ENCODE results near the gene OR51D1. TPM values are rescaled to one million over a fixed set of nuclear protein-coding genes. Genes with fewer than 3 reads are reported as not detected.

The OR51D1 gene
- total RNA-seq, 1 experiment from 2014 or later, result not detected

- DNase-seq (no peak), ATAC-seq (no peak)
- no TSS peak for BruUV-seq (replicated peaks)
- no peaks in the 10 kb centered on the region for H3K79me2 ChIP-seq (ENCODE audit: low read length)
- intact Hi-C loops (cut with micrococcal nuclease), result no loop called here
- TF ChIP-seq EZH2phosphoT487 (IDR thresholded peaks at IDR 0.05; ENCODE audit: borderline replicate concordance, low read length), result no peak
- TF ChIP-seq, protein P1, sequence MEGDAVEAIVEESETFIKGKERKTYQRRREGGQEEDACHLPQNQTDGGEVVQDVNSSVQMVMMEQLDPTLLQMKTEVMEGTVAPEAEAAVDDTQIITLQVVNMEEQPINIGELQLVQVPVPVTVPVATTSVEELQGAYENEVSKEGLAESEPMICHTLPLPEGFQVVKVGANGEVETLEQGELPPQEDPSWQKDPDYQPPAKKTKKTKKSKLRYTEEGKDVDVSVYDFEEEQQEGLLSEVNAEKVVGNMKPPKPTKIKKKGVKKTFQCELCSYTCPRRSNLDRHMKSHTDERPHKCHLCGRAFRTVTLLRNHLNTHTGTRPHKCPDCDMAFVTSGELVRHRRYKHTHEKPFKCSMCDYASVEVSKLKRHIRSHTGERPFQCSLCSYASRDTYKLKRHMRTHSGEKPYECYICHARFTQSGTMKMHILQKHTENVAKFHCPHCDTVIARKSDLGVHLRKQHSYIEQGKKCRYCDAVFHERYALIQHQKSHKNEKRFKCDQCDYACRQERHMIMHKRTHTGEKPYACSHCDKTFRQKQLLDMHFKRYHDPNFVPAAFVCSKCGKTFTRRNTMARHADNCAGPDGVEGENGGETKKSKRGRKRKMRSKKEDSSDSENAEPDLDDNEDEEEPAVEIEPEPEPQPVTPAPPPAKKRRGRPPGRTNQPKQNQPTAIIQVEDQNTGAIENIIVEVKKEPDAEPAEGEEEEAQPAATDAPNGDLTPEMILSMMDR (conservative IDR thresholded peaks at IDR 0.05; ENCODE audit: low read depth, low read length), result no peak
- TF ChIP-seq EZH2 (IDR thresholded peaks at IDR 0.05; ENCODE audit: low read length, unreplicated experiment), result no peak
- CTCF ChIA-PET, result no interaction called here
- no peak overlapping the region for H3K4me2 ChIP-seq (ENCODE audit: low read length)
- no peaks in the 10 kb centered on the region for H3F3A ChIP-seq (ENCODE audit: low read length, unreplicated experiment)
- no peaks in the 10 kb centered on the region for H3K9me3 ChIP-seq (ENCODE audit: low read length)
- no peaks in the 10 kb centered on the region for H3K9me2 ChIP-seq (replicated peaks; ENCODE audit: low read length)
- H3K27me3 ChIP-seq (ENCODE audit: low read length), result no peaks in the 10 kb centered on the region
- H4K20me1 ChIP-seq (ENCODE audit: low read length), result no peaks in the 10 kb centered on the region
- H3K27ac ChIP-seq (ENCODE audit: low read length), result no peak overlapping the region
- no peak overlapping the region for H2AFZ ChIP-seq (ENCODE audit: low read length)
- H3K9ac ChIP-seq (ENCODE audit: low read length), result no peak overlapping the region
- no peak overlapping the region for H3K4me3 ChIP-seq (ENCODE audit: low read length)
- H3K4me1 ChIP-seq (ENCODE audit: insufficient read depth, low read length), result no peaks in the 10 kb centered on the region
- H3K36me3 ChIP-seq (ENCODE audit: low read depth, low read length), result no peaks in the 10 kb centered on the region
- POLR2A ChIA-PET (ENCODE audit: unreplicated experiment), result no interaction called here
These were observed 47.5 kb downstream of the OR51D1 start for GRCh38 chr11:4684631-4685285.

Other genes starting within 250 kb of the OR51D1 start
- gene TRIM21, start 243.8 kb upstream of the OR51D1 start, total RNA-seq (2014; rRNA removed), result 6.9 and 7.6 TPM in 2 replicates
- not detected in 2 replicates for gene OR52K2, start 188.2 kb upstream of the OR51D1 start, total RNA-seq (2014; rRNA removed)
- gene OR52K1, start 154.8 kb upstream of the OR51D1 start, total RNA-seq (2014; rRNA removed), result not detected in 2 replicates
- gene OR52M1, start 92.3 kb upstream of the OR51D1 start, total RNA-seq (2014; rRNA removed), result not detected in 2 replicates
- not detected in 2 replicates for gene OR52I2, start 55.7 kb upstream of the OR51D1 start, total RNA-seq (2014; rRNA removed)
- gene OR52I1, start 43.4 kb upstream of the OR51D1 start, total RNA-seq (2014; rRNA removed), result not detected in 2 replicates
- gene TRIM68, start 29.2 kb upstream of the OR51D1 start, total RNA-seq (2014; rRNA removed), result 6.1 and 6.9 TPM in 2 replicates
- not detected in 2 replicates for gene OR51E1, start 6.5 kb downstream of the OR51D1 start, total RNA-seq (2014; rRNA removed)
- gene OR51E2, start 60.4 kb downstream of the OR51D1 start, total RNA-seq (2014; rRNA removed), result not detected in 2 replicates
- not detected in 2 replicates for gene MMP26, start 67.3 kb downstream of the OR51D1 start, total RNA-seq (2014; rRNA removed)
- not detected in 2 replicates for gene OR51F1, start 132.5 kb downstream of the OR51D1 start, total RNA-seq (2014; rRNA removed)
- not detected in 2 replicates for gene OR52R1, start 166.9 kb downstream of the OR51D1 start, total RNA-seq (2014; rRNA removed)
- not detected in 2 replicates for gene OR51F2, start 183.8 kb downstream of the OR51D1 start, total RNA-seq (2014; rRNA removed)
- not detected in 2 replicates for gene OR51S1, start 211.7 kb downstream of the OR51D1 start, total RNA-seq (2014; rRNA removed)
- gene OR51T1, start 244.4 kb downstream of the OR51D1 start, total RNA-seq (2014; rRNA removed), result not detected in 2 replicates

Measured in PC-3 (cell line).